ENCODE measurements around the gene MICAL3. TPM values are rescaled to one million over a fixed set of nuclear protein-coding genes. Genes with fewer than 3 reads are reported as not detected.

MICAL3 gene
- total and polyA plus RNA-seq, 2 of the 8 experiments (the other 6 are each of a cell fraction or from before 2014, with no cell fraction given) = 8.3 to 41.8 TPM

DNA sequence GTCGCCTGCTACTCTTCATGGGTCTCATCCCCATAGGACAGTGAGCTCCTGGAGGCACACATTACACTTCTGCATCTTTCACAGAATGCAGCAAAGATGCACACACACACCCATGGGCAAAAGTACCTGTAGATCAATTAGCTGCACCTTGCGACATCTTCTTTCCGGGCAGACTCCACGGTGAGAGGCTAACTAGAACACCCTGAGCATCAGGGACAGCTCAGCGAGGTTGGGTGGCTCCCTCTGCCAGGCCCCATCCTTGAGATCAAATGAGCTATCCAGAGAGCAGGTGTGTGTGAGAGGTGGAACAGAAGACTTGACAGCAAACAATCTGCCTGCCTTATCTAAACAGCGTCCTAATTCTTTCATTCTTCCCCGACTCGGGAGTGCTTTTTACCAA, 154.0 kb downstream of the MICAL3 start:
- POLR2A ChIA-PET (ENCODE audit: partially characterized antibody) = no interaction called here
- no peak overlapping the region for H2BK5ac ChIP-seq (ENCODE audit: low read depth, low read length)
- peaks cover 1 to 33% of the 10 kb centered on the region in 2 experiments for H4K20me1 ChIP-seq (replicated peaks in 1 of 2; ENCODE audit: control insufficient read depth in 1 of 2, insufficient read depth in 2 of 2, low read length in 2 of 2)
- H2BK12ac ChIP-seq (ENCODE audit: low read depth, low read length) = no peak overlapping the region
- no peak overlapping the region for H3K4me2 ChIP-seq (ENCODE audit: insufficient read depth in 1 of 2, low read depth in 2 of 2, low read length in 2 of 2)
- H3K79me1 ChIP-seq (ENCODE audit: low read depth, low read length) = 0 out of 2 replicates have a peak, but pooled peaks cover 2% of the 10 kb centered on the region
- no peak overlapping the region for H3K14ac ChIP-seq (ENCODE audit: insufficient read length)
- H3K18ac ChIP-seq (ENCODE audit: extremely low read depth, low read length) = no peak overlapping the region
- H2AK5ac ChIP-seq (ENCODE audit: low read depth, low read length) = no peak overlapping the region
- H3K9ac ChIP-seq (replicated peaks in 1 of 4; ENCODE audit: extremely low read depth in 1 of 4, low read depth in 3 of 4, low read length in 3 of 4) = no peak overlapping the region
- DNase-seq (ENCODE audit: low read depth in 1 of 2, low spot score in 2 of 2) (no peak), FAIRE-seq (no peak)
- H2AFZ ChIP-seq (ENCODE audit: low read length) = no peak overlapping the region
- no peaks in the 10 kb centered on the region for H3K4me1 ChIP-seq (replicated peaks in 1 of 4; ENCODE audit: control insufficient read depth in 3 of 4, insufficient read depth in 4 of 4, low read length in 3 of 4)
- H2BK20ac ChIP-seq (ENCODE audit: low read length) = no peak overlapping the region
- no peaks in the 10 kb centered on the region for H3K9me3 ChIP-seq (ENCODE audit: insufficient read depth in 2 of 2, low read depth in 1 of 2, low read length in 1 of 2)
- CTCF ChIA-PET (ENCODE audit: partially characterized antibody) = interaction anchor here (0.8 to 3.5 kb wide), 7 partner anchors 18 to 206 kb away, joined by 3 to 14 read pairs (median 4); no protein-coding TSS in a partner anchor
- H3K23ac ChIP-seq (ENCODE audit: insufficient read length) = no peak overlapping the region
- no peak overlapping the region for H4K5ac ChIP-seq (ENCODE audit: insufficient read length, low read depth, low read length)
- peaks cover 0 to 13% (median 2%) of the 10 kb centered on the region in 4 experiments; a peak in 2 of 8 replicates for H3K36me3 ChIP-seq (ENCODE audit: control insufficient read depth in 2 of 4, insufficient read depth in 4 of 4, low read length in 3 of 4)
- H3K4me3 ChIP-seq (ENCODE audit: extremely low read depth in 1 of 4, insufficient read depth in 2 of 4, low read depth in 3 of 4, low read length in 4 of 4) = no peak overlapping the region
- H3K4ac ChIP-seq (replicated peaks; ENCODE audit: insufficient read length, low read depth, low read length) = no peak overlapping the region
- no peaks in the 10 kb centered on the region for H3K79me2 ChIP-seq (ENCODE audit: control insufficient read depth in 1 of 2, insufficient read depth in 2 of 2, low read length in 2 of 2)
- peaks cover 0 to 18% (median 14%) of the 10 kb centered on the region in 4 experiments; a peak in 6 of 7 replicates for H3K27me3 ChIP-seq (replicated peaks in 1 of 4; ENCODE audit: control insufficient read depth in 3 of 4, extremely low read depth in 1 of 4, insufficient read depth in 3 of 4, low read length in 3 of 4)
- H3K27ac ChIP-seq (ENCODE audit: low read depth, low read length) = no peak overlapping the region
- no peak overlapping the region for H4K8ac ChIP-seq (ENCODE audit: extremely low read depth, insufficient read depth, low read length)
- no peak overlapping the region for H3K56ac ChIP-seq (replicated peaks; ENCODE audit: insufficient read length, low read depth, low read length)
- H4K91ac ChIP-seq (replicated peaks; ENCODE audit: insufficient read length, low read length) = no peak overlapping the region
- no peak overlapping the region for H2BK15ac ChIP-seq (ENCODE audit: low read length)
- 93% methylated on average over 8 of the region's 8 CpGs; no CpG with 5 or more reads in 1 of the 2 experiments for WGBS, 2 experiments (ENCODE audit: extremely low coverage in 1 of 2, insufficient coverage in 1 of 2, insufficient read length in 1 of 2, insufficient replicate concordance in 2 of 2, low coverage in 1 of 2, low lambda C conversion rate in 2 of 2, missing lambda C conversion rate in 1 of 2)
- no peak overlapping the region for H2BK120ac ChIP-seq (replicated peaks; ENCODE audit: low read depth, low read length)
- H3K23me2 ChIP-seq (ENCODE audit: low read depth, low read length) = no peaks in the 10 kb centered on the region
- TF ChIP-seq CREB1 (IDR thresholded peaks at IDR 0.05) = no peak
- no peak for TF ChIP-seq PHF8 (conservative IDR thresholded peaks at IDR 0.05; ENCODE audit: low read depth, low read length)
- TF ChIP-seq, protein P1, sequence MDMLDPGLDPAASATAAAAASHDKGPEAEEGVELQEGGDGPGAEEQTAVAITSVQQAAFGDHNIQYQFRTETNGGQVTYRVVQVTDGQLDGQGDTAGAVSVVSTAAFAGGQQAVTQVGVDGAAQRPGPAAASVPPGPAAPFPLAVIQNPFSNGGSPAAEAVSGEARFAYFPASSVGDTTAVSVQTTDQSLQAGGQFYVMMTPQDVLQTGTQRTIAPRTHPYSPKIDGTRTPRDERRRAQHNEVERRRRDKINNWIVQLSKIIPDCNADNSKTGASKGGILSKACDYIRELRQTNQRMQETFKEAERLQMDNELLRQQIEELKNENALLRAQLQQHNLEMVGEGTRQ (IDR thresholded peaks at IDR 0.05; ENCODE audit: low read length) = no peak
- no peak for TF ChIP-seq SIN3A (conservative IDR thresholded peaks at IDR 0.05 in 1 of 2, IDR thresholded peaks at IDR 0.05 in 1 of 2; ENCODE audit: low read depth in 1 of 2, low read length in 2 of 2)
- TF ChIP-seq RAD21 (IDR thresholded peaks at IDR 0.05 in 1 of 2, conservative IDR thresholded peaks at IDR 0.05 in 1 of 2; ENCODE audit: low read depth in 2 of 2, low read length in 2 of 2) = no peak
- no peak for TF ChIP-seq TCF12 (IDR thresholded peaks at IDR 0.05; ENCODE audit: low read depth, low read length)
- no peak for TF ChIP-seq POU5F1 (IDR thresholded peaks at IDR 0.05; ENCODE audit: low read depth, low read length)
- no peak for TF ChIP-seq KDM5A (IDR thresholded peaks at IDR 0.05; ENCODE audit: low read length)
- no peak for TF ChIP-seq POLR2AphosphoS5 (IDR thresholded peaks at IDR 0.05; ENCODE audit: low read depth, low read length)
- TF ChIP-seq TBP (IDR thresholded peaks at IDR 0.05; ENCODE audit: low read depth, low read length) = no peak
- no peak for TF ChIP-seq EGR1 (IDR thresholded peaks at IDR 0.05; ENCODE audit: borderline replicate concordance, low read depth, low read length)
